ENCODE data around the gene SNTG2.

- TF ChIP-seq CTCF (IDR thresholded peaks at IDR 0.05) (no peak), POLR2A (IDR thresholded peaks at IDR 0.05) (no peak)
Measured at GRCh38 chr2:1350111-1350510, 399.5 kb downstream of the SNTG2 start.
